Left forelimb (tissue), 1 donor: ENCODE measurements around the gene HAND2.

Experiments
- DNase-seq: peaks from one replicate; pipeline ENCODE4 v3.0.0-alpha.2; 2018; ENCODE audit warnings: low spot score

The HAND2 gene

GRCh38 chr4:173529477-173530325 lies at the start of gene HAND2:
HAND2 (minus strand) TSS chr4:173530229; CDS start chr4:173529289, 940 bp downstream.
- DNase-seq = peak; percentile 89

GRCh38 chr4:173578956-173579355 lies 48.9 kb upstream of the HAND2 start:
- no peak for DNase-seq

- no peak for DNase-seq
These were observed 47.9 kb upstream of the HAND2 start for GRCh38 chr4:173577963-173578362.

GRCh38 chr4:173575482-173576152 lies 45.6 kb upstream of the HAND2 start:
- DNase-seq = no peak

GRCh38 chr4:173573725-173574124 lies 43.7 kb upstream of the HAND2 start:
- no peak for DNase-seq

GRCh38 chr4:173573286-173573685 lies 43.3 kb upstream of the HAND2 start:
- DNase-seq = no peak

GRCh38 chr4:173572493-173573129 lies 42.6 kb upstream of the HAND2 start:
- no peak for DNase-seq

- DNase-seq = no peak
These were observed 41.6 kb upstream of the HAND2 start for GRCh38 chr4:173571620-173572019.

- DNase-seq = no peak
These were observed 35.3 kb upstream of the HAND2 start for GRCh38 chr4:173565281-173565680.

GRCh38 chr4:173564461-173564860 lies 34.4 kb upstream of the HAND2 start:
- no peak for DNase-seq

- DNase-seq = no peak
These were observed 30.9 kb upstream of the HAND2 start for GRCh38 chr4:173560896-173561295.

GRCh38 chr4:173556398-173557131 lies 26.5 kb upstream of the HAND2 start:
- DNase-seq = no peak

- DNase-seq = no peak
These were observed 17.9 kb upstream of the HAND2 start for GRCh38 chr4:173547889-173548288.

GRCh38 chr4:173546776-173547175 lies 16.7 kb upstream of the HAND2 start:
- DNase-seq = no peak

- no peak for DNase-seq
These were observed 15.4 kb upstream of the HAND2 start for GRCh38 chr4:173545440-173545839.

- no peak for DNase-seq
These were observed 13.2 kb upstream of the HAND2 start for GRCh38 chr4:173543266-173543665.

GRCh38 chr4:173539986-173540385 lies 10.0 kb upstream of the HAND2 start:
- DNase-seq = no peak

- no peak for DNase-seq
These were observed 8.9 kb upstream of the HAND2 start for GRCh38 chr4:173538909-173539445.

- peak; percentile 70 for DNase-seq
These were observed 8.3 kb upstream of the HAND2 start for GRCh38 chr4:173538148-173538908.

- no peak for DNase-seq
These were observed 7.7 kb upstream of the HAND2 start for GRCh38 chr4:173537613-173538147.
